ENCODE data around the gene ADGRG3.
"Not testable (repeated sequence)": the region's sequence is repeated elsewhere in the genome, so short reads cannot be mapped to it uniquely, and the experiment has no call there.

Gene ADGRG3

GRCh38 chr16:57663917-57664661 lies 4.0 kb upstream of the ADGRG3 start:
- no peak for DNase-seq

GRCh38 chr16:57664662-57665025 lies 3.5 kb upstream of the ADGRG3 start:
- DNase-seq = no peak

GRCh38 chr16:57665541-57665940 lies 2.6 kb upstream of the ADGRG3 start:
- no peak for DNase-seq

- no peak for DNase-seq
These were observed 1.6 kb upstream of the ADGRG3 start for GRCh38 chr16:57666353-57667047.

GRCh38 chr16:57667048-57667525 lies 1.0 kb upstream of the ADGRG3 start:
- no peak for DNase-seq

- DNase-seq = no peak
These were observed 412 bp upstream of the ADGRG3 start for GRCh38 chr16:57667526-57668262.

GRCh38 chr16:57668630-57669475 lies 747 bp downstream of the ADGRG3 start:
- no peak for DNase-seq

GRCh38 chr16:57669476-57670162 lies 1.5 kb downstream of the ADGRG3 start:
- DNase-seq = no peak

- no peak for DNase-seq
These were observed 2.1 kb downstream of the ADGRG3 start for GRCh38 chr16:57670196-57670595.

GRCh38 chr16:57671451-57671850 lies 3.3 kb downstream of the ADGRG3 start:
- not testable (repeated sequence) for DNase-seq

GRCh38 chr16:57672416-57672815 lies 4.3 kb downstream of the ADGRG3 start:
- DNase-seq = no peak

GRCh38 chr16:57672824-57673223 lies 4.7 kb downstream of the ADGRG3 start:
- no peak for DNase-seq

GRCh38 chr16:57675741-57676551 lies 7.8 kb downstream of the ADGRG3 start:
- DNase-seq = no peak

GRCh38 chr16:57676553-57677085 lies 8.5 kb downstream of the ADGRG3 start:
- DNase-seq = no peak

- DNase-seq = no peak
These were observed 9.7 kb downstream of the ADGRG3 start for GRCh38 chr16:57677622-57678369.

GRCh38 chr16:57679016-57679415 lies 10.9 kb downstream of the ADGRG3 start:
- no peak for DNase-seq

GRCh38 chr16:57679767-57680482 lies 11.8 kb downstream of the ADGRG3 start:
- no peak for DNase-seq

GRCh38 chr16:57680842-57681375 lies 12.8 kb downstream of the ADGRG3 start:
- DNase-seq = no peak

Measured in NCI-H226 (cell line).